CD14-positive monocyte (primary cell): Measurements from ENCODE around the gene MUC15. TPM values are rescaled to one million over a fixed set of nuclear protein-coding genes. Genes with fewer than 3 reads are reported as not detected.

ENCODE experiments used
- DNase-seq, 3 donors: peaks; one replicate each; pipeline ENCODE4 v3.0.0-alpha.2; 2011 to 2022
- H2AFZ ChIP-seq: 2 replicates; pipeline ENCODE4 v1.6.0; 2012; ENCODE audit warnings: mild to moderate bottlenecking, low read depth, low read length, inconsistent platforms; ENCODE audit not compliant: insufficient read depth, poor library complexity, severe bottlenecking
- H3K27ac ChIP-seq, 2 donors: 1 replicate in 1 of 2; 2 replicates in 1 of 2; pipeline ENCODE4 v1.5.1; 2012 to 2013; ENCODE audit warnings: low read length in 2 of 2, control low read depth in 1 of 2, inconsistent platforms in 1 of 2, low read depth in 1 of 2, mild to moderate bottlenecking in 1 of 2
- H3K27me3 ChIP-seq, 2 donors: one replicate each; pipeline versions ENCODE4 v1.6.0 to v1.6.1; 2011 to 2013; ENCODE audit warnings: low read length in 2 of 2; ENCODE audit not compliant: control insufficient read depth in 2 of 2, insufficient read depth in 2 of 2
- H3K36me3 ChIP-seq, 2 donors: replicated peaks in 1 of 2; 1 replicate in 1 of 2; 2 replicates in 1 of 2; pipeline versions ENCODE4 v1.5.1 to v1.6.1; 2012 to 2013; ENCODE audit warnings: low read length in 2 of 2, control low read depth in 1 of 2, inconsistent platforms in 1 of 2, mild to moderate bottlenecking in 1 of 2; ENCODE audit not compliant: insufficient read depth in 2 of 2, control insufficient read depth in 1 of 2
- H3K4me1 ChIP-seq, 2 donors: 1 replicate in 1 of 2; 2 replicates in 1 of 2; pipeline versions ENCODE4 v1.5.1 to v1.6.1; 2012 to 2013; ENCODE audit warnings: low read length in 2 of 2, control low read depth in 1 of 2, inconsistent platforms in 1 of 2, mild to moderate bottlenecking in 1 of 2, moderate library complexity in 1 of 2; ENCODE audit not compliant: insufficient read depth in 2 of 2, control insufficient read depth in 1 of 2
- H3K4me2 ChIP-seq: replicated peaks from 2 replicates; pipeline ENCODE3; 2012; ENCODE audit warnings: low read length, moderate library complexity, mild to moderate bottlenecking; ENCODE audit not compliant: poor library complexity, severe bottlenecking; ENCODE audit errors: extremely low read depth
- H3K4me3 ChIP-seq, 3 experiments: fragments of 200-600 bp in 1 of 3; sonication (generic) in 1 of 3; replicated peaks in 1 of 3; 1 replicate in 2 of 3; 2 replicates in 1 of 3; pipeline ENCODE4 v1.5.1; 2011 to 2013; ENCODE audit warnings: low read length in 3 of 3, mild to moderate bottlenecking in 3 of 3, control low read depth in 2 of 3, low read depth in 2 of 3, inconsistent platforms in 1 of 3, moderate library complexity in 1 of 3
- H3K79me2 ChIP-seq: 2 replicates; pipeline ENCODE4 v1.6.0; 2012; ENCODE audit warnings: mild to moderate bottlenecking, control low read depth, inconsistent platforms, low read length, moderate library complexity; ENCODE audit not compliant: insufficient read depth
- H3K9ac ChIP-seq: 2 replicates; pipeline ENCODE4 v1.6.0; 2017; ENCODE audit warnings: low read length, mild to moderate bottlenecking; ENCODE audit not compliant: insufficient read depth, poor library complexity, severe bottlenecking
- H3K9me3 ChIP-seq, 2 donors: replicated peaks in 1 of 2; 1 replicate in 1 of 2; 2 replicates in 1 of 2; pipeline versions ENCODE4 v1.5.1 to v1.6.1; 2012 to 2013; ENCODE audit warnings: low read length in 2 of 2, control low read depth in 1 of 2; ENCODE audit not compliant: control insufficient read depth in 1 of 2, insufficient read depth in 1 of 2
- H4K20me1 ChIP-seq: 2 replicates; pipeline ENCODE4 v1.6.0; 2012; ENCODE audit warnings: mild to moderate bottlenecking, low read length, control low read depth, moderate library complexity; ENCODE audit not compliant: insufficient read depth
- H3K27ac Mint-ChIP-seq, 7 donors: one replicate each; pipeline ENCODE4 v1.8.0; 2020; ENCODE audit warnings: mild to moderate bottlenecking in 7 of 7, mixed read lengths in 7 of 7, moderate library complexity in 6 of 7, inconsistent platforms in 2 of 7
- H3K27me3 Mint-ChIP-seq, 3 donors: one replicate each; pipeline ENCODE4 v1.8.0; 2021 to 2022; ENCODE audit warnings: low read depth in 3 of 3, mild to moderate bottlenecking in 3 of 3, mixed read lengths in 3 of 3, moderate library complexity in 3 of 3, inconsistent platforms in 1 of 3
- H3K36me3 Mint-ChIP-seq, 2 donors: one replicate each; pipeline ENCODE4 v1.8.0; 2020; ENCODE audit warnings: mixed read lengths in 2 of 2, inconsistent platforms in 1 of 2, mild to moderate bottlenecking in 1 of 2
- H3K4me1 Mint-ChIP-seq: one replicate; pipeline ENCODE4 v1.8.0; 2020; ENCODE audit warnings: mild to moderate bottlenecking, mixed read lengths
- H3K4me3 Mint-ChIP-seq, 2 donors: one replicate each; pipeline ENCODE4 v1.8.0; 2020; ENCODE audit warnings: mild to moderate bottlenecking in 2 of 2, mixed read lengths in 2 of 2, moderate library complexity in 1 of 2
- H3K9me3 Mint-ChIP-seq, 7 donors: one replicate each; pipeline ENCODE4 v1.8.0; 2020 to 2022; ENCODE audit warnings: mixed read lengths in 7 of 7, mild to moderate bottlenecking in 6 of 7, moderate library complexity in 6 of 7, inconsistent platforms in 2 of 7
- WGBS: methylation state at CpG from one replicate; pipeline ENCODE4 v1.1.5; 2013; ENCODE audit warnings: missing lambda C conversion rate; ENCODE audit not compliant: insufficient coverage; 5-methylcytosine and 5-hydroxymethylcytosine counted together
- intact Hi-C, 2 donors: fragments of 100-400 bp; cut with micrococcal nuclease; formaldehyde crosslinking; loops; one replicate each; pipeline versions ENCODE4 v1.15.0 to v1.15.1; 2023
- polyA plus RNA-seq, 3 donors: library from polyadenylated mRNA; depleted of rRNA in 1 of 3; unstranded in 2 of 3; stranded (reverse) in 1 of 3; fragments of 300-500 nt in 2 of 3; fragments of >200 nt in 1 of 3; fragmentation: Illumina TruSeq in 2 of 3; gene quantifications; 1 replicate in 2 of 3; 2 replicates in 1 of 3; pipeline ENCODE4 v1.2.3, GENCODE V29; 2012 to 2021
- TF ChIP-seq, protein P1 (sequence below): fragments of 200-600 bp; IDR thresholded peaks from one replicate; pipeline ENCODE4 v1.8.0; 2022; ENCODE audit warnings: antibody characterized with exemption, mild to moderate bottlenecking

MUC15 gene
- polyA plus RNA-seq, 3 donors = not detected

DNA sequence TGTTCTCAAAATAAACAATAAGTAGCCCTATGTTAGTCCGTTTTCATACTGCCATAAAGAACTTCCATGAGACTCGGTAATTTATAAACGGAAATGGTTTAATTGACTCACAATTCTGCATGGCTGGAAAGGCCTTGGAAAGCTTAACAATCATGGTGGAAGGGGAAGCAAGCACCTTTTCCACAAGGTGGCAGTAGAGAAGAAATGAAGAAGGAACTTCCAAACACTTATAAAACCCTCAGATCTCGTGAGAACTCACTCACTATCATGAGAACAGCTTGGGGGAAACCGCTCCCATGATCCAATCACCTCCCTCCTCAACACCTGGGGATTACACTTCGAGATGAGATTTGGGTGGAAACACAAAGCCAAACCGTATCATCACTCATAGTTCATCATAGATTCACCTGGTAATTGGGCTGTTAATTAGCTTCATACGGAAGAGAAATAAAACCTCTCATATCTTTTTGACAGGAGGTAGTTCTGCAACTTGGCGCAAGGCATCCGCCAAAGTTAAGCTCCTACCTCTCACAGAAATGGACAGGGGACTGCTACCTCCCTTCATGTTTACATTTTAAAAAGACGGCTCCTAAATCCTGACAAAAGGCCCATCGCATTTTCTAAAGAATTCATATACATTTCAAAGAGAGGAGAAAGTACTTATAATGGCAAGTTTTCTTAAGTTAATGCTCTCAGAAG is 49.0 kb downstream of the MUC15 start:
- Mint-ChIP-seq H3K27me3 (no peaks in the 10 kb centered on the region), H3K4me3 (no peak overlapping the region), H3K36me3 (no peaks in the 10 kb centered on the region), H3K27ac (no peak overlapping the region), H3K4me1 (no peaks in the 10 kb centered on the region), H3K9me3 (no peaks in the 10 kb centered on the region)
- Histone ChIP-seq H3K4me1 (no peaks in the 10 kb centered on the region), H3K27ac (no peak overlapping the region), H3K4me2 (no peak overlapping the region), H4K20me1 (no peaks in the 10 kb centered on the region), H3K36me3 (no peaks in the 10 kb centered on the region), H3K27me3 (no peaks in the 10 kb centered on the region), H3K79me2 (no peaks in the 10 kb centered on the region), H3K4me3 (no peak overlapping the region), H2AFZ (no peak overlapping the region), H3K9ac (no peak overlapping the region), H3K9me3 (no peaks in the 10 kb centered on the region)
- WGBS = 83% methylated on average over 2 of the region's 12 CpGs
- intact Hi-C loops = no loop called here
- no peak for DNase-seq
- TF ChIP-seq, protein P1, sequence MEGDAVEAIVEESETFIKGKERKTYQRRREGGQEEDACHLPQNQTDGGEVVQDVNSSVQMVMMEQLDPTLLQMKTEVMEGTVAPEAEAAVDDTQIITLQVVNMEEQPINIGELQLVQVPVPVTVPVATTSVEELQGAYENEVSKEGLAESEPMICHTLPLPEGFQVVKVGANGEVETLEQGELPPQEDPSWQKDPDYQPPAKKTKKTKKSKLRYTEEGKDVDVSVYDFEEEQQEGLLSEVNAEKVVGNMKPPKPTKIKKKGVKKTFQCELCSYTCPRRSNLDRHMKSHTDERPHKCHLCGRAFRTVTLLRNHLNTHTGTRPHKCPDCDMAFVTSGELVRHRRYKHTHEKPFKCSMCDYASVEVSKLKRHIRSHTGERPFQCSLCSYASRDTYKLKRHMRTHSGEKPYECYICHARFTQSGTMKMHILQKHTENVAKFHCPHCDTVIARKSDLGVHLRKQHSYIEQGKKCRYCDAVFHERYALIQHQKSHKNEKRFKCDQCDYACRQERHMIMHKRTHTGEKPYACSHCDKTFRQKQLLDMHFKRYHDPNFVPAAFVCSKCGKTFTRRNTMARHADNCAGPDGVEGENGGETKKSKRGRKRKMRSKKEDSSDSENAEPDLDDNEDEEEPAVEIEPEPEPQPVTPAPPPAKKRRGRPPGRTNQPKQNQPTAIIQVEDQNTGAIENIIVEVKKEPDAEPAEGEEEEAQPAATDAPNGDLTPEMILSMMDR = no peak

DNA sequence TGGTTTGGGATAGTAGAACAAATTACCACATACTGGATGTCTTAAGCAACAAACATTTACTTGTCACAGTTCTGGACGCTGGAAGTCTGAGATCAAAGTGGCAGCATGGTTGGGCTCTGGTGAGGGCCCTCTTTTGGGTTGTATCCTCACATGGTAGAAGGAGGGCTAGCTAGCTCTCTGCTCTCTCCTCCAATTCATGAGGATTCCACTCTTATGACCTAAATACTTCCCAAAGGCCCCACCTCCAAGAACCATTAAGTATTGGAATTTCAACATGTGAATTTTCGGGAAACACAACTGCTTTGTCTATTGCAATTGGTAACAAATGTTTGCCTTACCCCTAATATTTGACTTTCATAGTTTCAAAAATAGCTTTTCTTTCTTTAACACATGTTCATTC is 52.6 kb downstream of the MUC15 start:
- Histone ChIP-seq H3K4me1 (no peaks in the 10 kb centered on the region), H3K79me2 (no peaks in the 10 kb centered on the region), H3K27ac (no peak overlapping the region), H3K4me3 (no peak overlapping the region), H3K27me3 (no peaks in the 10 kb centered on the region), H4K20me1 (no peaks in the 10 kb centered on the region), H3K4me2 (no peak overlapping the region), H3K9ac (no peak overlapping the region), H2AFZ (no peak overlapping the region), H3K9me3 (no peaks in the 10 kb centered on the region), H3K36me3 (no peaks in the 10 kb centered on the region)
- WGBS = no CpG with 5 or more reads among the region's 2 CpGs
- H3K9me3 Mint-ChIP-seq = no peaks in the 10 kb centered on the region
- DNase-seq = no peak
- H3K4me1 Mint-ChIP-seq = no peaks in the 10 kb centered on the region
- no peaks in the 10 kb centered on the region for H3K36me3 Mint-ChIP-seq
- H3K27ac Mint-ChIP-seq = no peak overlapping the region
- intact Hi-C loops = no loop called here
- no peak overlapping the region for H3K4me3 Mint-ChIP-seq
- TF ChIP-seq, protein P1 = no peak
- no peaks in the 10 kb centered on the region for H3K27me3 Mint-ChIP-seq
